ENCODE results near the gene TTC39A.

DNA sequence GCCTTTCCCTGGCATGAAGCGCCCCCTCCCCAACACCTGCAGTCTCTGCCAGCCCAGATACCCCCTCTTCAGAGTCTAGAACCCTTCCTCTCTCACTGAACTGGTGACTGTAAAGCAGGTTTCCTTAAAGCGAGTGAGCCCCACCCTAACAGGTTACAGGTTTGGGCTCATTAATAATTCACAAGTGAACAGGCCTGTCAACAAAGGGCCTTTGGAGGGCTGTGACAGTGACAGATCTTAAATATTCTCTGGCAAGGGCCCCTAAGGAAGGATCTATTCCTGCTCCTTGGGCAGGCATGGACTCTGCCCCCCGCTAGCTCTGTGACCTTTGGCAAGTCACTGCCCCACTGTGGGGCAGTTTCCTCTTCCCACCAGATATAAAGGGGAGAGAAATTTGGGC lies 5.6 kb upstream of the TTC39A start:
- TF ChIP-seq, protein P1, sequence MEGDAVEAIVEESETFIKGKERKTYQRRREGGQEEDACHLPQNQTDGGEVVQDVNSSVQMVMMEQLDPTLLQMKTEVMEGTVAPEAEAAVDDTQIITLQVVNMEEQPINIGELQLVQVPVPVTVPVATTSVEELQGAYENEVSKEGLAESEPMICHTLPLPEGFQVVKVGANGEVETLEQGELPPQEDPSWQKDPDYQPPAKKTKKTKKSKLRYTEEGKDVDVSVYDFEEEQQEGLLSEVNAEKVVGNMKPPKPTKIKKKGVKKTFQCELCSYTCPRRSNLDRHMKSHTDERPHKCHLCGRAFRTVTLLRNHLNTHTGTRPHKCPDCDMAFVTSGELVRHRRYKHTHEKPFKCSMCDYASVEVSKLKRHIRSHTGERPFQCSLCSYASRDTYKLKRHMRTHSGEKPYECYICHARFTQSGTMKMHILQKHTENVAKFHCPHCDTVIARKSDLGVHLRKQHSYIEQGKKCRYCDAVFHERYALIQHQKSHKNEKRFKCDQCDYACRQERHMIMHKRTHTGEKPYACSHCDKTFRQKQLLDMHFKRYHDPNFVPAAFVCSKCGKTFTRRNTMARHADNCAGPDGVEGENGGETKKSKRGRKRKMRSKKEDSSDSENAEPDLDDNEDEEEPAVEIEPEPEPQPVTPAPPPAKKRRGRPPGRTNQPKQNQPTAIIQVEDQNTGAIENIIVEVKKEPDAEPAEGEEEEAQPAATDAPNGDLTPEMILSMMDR (IDR thresholded peaks at IDR 0.05; ENCODE audit: insufficient read depth, low read length, poor library complexity, severe bottlenecking) = no peak
- no peak for TF ChIP-seq EZH2phosphoT487 (conservative IDR thresholded peaks at IDR 0.05; ENCODE audit: low read length)
